Calu3 (cell line): Measurements from ENCODE around the gene AP2M1. TPM values are rescaled to one million over a fixed set of nuclear protein-coding genes. Genes with fewer than 3 reads are reported as not detected.

ENCODE experiments used
- BruUV-seq: library from RNA; stranded (reverse); fragments of 400-500 nt; replicated peaks from 2 replicates; lab custom pipeline; 2021; lab: Mats Ljungman, UMichigan
- CTCF ChIA-PET: fragments of 300-600 bp; sonication (Branson Sonifier 250); formaldehyde crosslinking; loops from one replicate; lab custom pipeline; 2022; ENCODE audit warnings: antibody characterized with exemption; lab: Charles Lee
- DNase-seq: peaks from one replicate; pipeline ENCODE4 v3.0.0; 2022
- H3K27ac Mint-ChIP-seq: one replicate; pipeline ENCODE4 v1.8.0; 2022; ENCODE audit warnings: mixed read lengths; ENCODE audit not compliant: unreplicated experiment
- H3K27me3 Mint-ChIP-seq: one replicate; pipeline ENCODE4 v1.8.0; 2022; ENCODE audit warnings: mixed read lengths; ENCODE audit not compliant: unreplicated experiment
- H3K36me3 Mint-ChIP-seq: one replicate; pipeline ENCODE4 v1.8.0; 2022; ENCODE audit warnings: mild to moderate bottlenecking, moderate library complexity, mixed read lengths; ENCODE audit not compliant: insufficient read depth, unreplicated experiment
- H3K4me1 Mint-ChIP-seq: one replicate; pipeline ENCODE4 v1.8.0; 2022; ENCODE audit warnings: mild to moderate bottlenecking, low read depth, mixed read lengths; ENCODE audit not compliant: unreplicated experiment
- H3K4me3 Mint-ChIP-seq: one replicate; pipeline ENCODE4 v1.8.0; 2022; ENCODE audit warnings: mild to moderate bottlenecking, low read depth, moderate library complexity, mixed read lengths; ENCODE audit not compliant: unreplicated experiment
- H3K9me3 Mint-ChIP-seq: one replicate; pipeline ENCODE4 v1.8.0; 2022; ENCODE audit warnings: low read depth, mixed read lengths; ENCODE audit not compliant: unreplicated experiment
- CTCF ChIP-seq: fragments of 200-600 bp; IDR thresholded peaks from one replicate; pipeline ENCODE4 v1.8.0; 2022; ENCODE audit warnings: antibody characterized with exemption; ENCODE audit not compliant: unreplicated experiment
- intact Hi-C: fragments of 100-400 bp; cut with micrococcal nuclease; formaldehyde crosslinking; loops from one replicate; pipeline ENCODE4 v1.10.0; 2022; ENCODE audit not compliant: unreplicated experiment
- total RNA-seq: library from RNA; stranded (reverse); gene quantifications from 2 replicates; pipeline ENCODE4 v1.2.3, GENCODE V29; 2022

AP2M1 gene
- total RNA-seq, 1 experiment from 2014 or later: 401 TPM

- no peaks in the 10 kb centered on the region for H3K9me3 Mint-ChIP-seq
- no peaks in the 10 kb centered on the region for H3K4me1 Mint-ChIP-seq
- H3K4me3 Mint-ChIP-seq: no peak overlapping the region
- no peak overlapping the region for H3K27ac Mint-ChIP-seq
- H3K36me3 Mint-ChIP-seq: peaks cover 40% of the 10 kb centered on the region
- no peaks in the 10 kb centered on the region for H3K27me3 Mint-ChIP-seq
- CTCF ChIA-PET: interaction anchor here (1.8 kb wide), 1 partner anchor 16 kb away, joined by 4 read pairs; the partner anchor contains the start of gene ABCF3
- DNase-seq: no peak
- intact Hi-C loops: no loop called here
- TF ChIP-seq CTCF: no peak
- BruUV-seq: no TSS peak
Observed at GRCh38 chr3:184169896-184170875, 4.5 kb upstream of the AP2M1 start.

DNA sequence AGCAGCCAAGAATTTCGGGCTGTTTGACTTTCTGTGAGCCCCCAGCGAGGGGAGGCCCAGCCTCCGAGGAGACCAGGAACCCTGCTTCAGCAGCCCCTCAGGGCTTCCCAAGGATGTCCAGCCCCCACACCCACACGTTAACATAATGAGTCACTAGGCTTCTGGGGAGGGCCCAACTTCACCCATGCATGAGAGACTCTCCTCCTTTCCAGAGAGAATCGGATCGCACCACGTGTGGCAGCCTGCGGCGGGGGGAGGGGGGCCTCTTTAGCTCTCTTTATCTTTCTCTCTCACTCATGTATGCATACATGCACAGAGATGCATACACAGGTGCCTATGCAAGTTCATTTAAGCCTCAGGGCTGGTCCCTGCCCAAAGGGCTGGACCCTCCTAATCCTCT is 3.1 kb upstream of the AP2M1 start:
- no TSS peak for BruUV-seq
- no peak overlapping the region for H3K4me3 Mint-ChIP-seq
- H3K9me3 Mint-ChIP-seq: no peaks in the 10 kb centered on the region
- no peak for TF ChIP-seq CTCF
- intact Hi-C loops: no loop called here
- H3K27me3 Mint-ChIP-seq: no peaks in the 10 kb centered on the region
- CTCF ChIA-PET: interaction anchor here (1.1 kb wide), 1 partner anchor 11 kb away, joined by 3 read pairs; no protein-coding TSS in a partner anchor
- H3K36me3 Mint-ChIP-seq: peaks cover 53% of the 10 kb centered on the region
- H3K4me1 Mint-ChIP-seq: no peaks in the 10 kb centered on the region
- no peak for DNase-seq
- no peak overlapping the region for H3K27ac Mint-ChIP-seq

- DNase-seq: no peak
- H3K27me3 Mint-ChIP-seq: no peaks in the 10 kb centered on the region
- H3K4me3 Mint-ChIP-seq: no peak overlapping the region
- CTCF ChIA-PET: interaction anchor here (1.3 kb wide), 1 partner anchor 13 kb away, joined by 4 read pairs; the partner anchor contains the start of gene ABCF3
- no TSS peak for BruUV-seq
- H3K4me1 Mint-ChIP-seq: peaks cover 2% of the 10 kb centered on the region
- no peaks in the 10 kb centered on the region for H3K9me3 Mint-ChIP-seq
- H3K36me3 Mint-ChIP-seq: peaks cover 51% of the 10 kb centered on the region
- no peak for TF ChIP-seq CTCF
- intact Hi-C loops: no loop called here
- H3K27ac Mint-ChIP-seq: no peak overlapping the region
Observed at GRCh38 chr3:184172681-184173373, 1.8 kb upstream of the AP2M1 start.

DNA sequence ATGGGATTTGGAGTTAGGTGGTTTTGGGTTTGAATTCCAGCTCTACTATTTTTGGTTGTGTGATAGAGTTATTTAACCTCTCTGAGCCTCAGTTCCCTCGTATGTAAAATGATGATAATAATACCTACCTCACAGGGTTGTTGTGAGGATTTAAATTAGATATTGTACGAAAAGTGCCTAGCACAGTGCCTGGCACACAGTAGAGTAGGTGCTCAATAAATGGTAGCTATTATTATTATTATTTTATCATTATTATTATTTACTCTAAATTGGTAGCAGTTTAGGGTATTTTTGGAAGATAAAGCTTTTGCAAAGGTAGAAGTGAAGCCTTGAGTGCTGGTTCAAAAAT is 1.3 kb upstream of the AP2M1 start:
- Mint-ChIP-seq H3K27ac (no peak overlapping the region), H3K4me3 (no peak overlapping the region), H3K36me3 (peaks cover 51% of the 10 kb centered on the region), H3K4me1 (peaks cover 7% of the 10 kb centered on the region), H3K27me3 (no peaks in the 10 kb centered on the region), H3K9me3 (no peaks in the 10 kb centered on the region)
- CTCF ChIA-PET: interaction anchor here (1.3 kb wide), 1 partner anchor 12 kb away, joined by 4 read pairs; the partner anchor contains the start of gene ABCF3
- no TSS peak for BruUV-seq
- intact Hi-C loops: no loop called here
- no peak for TF ChIP-seq CTCF
- DNase-seq: no peak
